Activated CD4-positive, alpha-beta T cell treated with anti-CD3 and anti-CD28 coated beads, Interleukin-2, amount 50 U/mL, for 24 hours (primary cell): ENCODE results near the gene ABL1.

Experiments
- DNase-seq, 2 donors: peaks; one replicate each; pipeline ENCODE4 v3.0.0-alpha.2; 2020; ENCODE audit warnings: low read depth in 1 of 2, low spot score in 1 of 2

ABL1 gene

GRCh38 chr9:130824643-130825350, 10.3 kb upstream of the ABL1 start:
- DNase-seq = no peak

GRCh38 chr9:130825351-130825651, 9.8 kb upstream of the ABL1 start:
- no peak for DNase-seq

DNA sequence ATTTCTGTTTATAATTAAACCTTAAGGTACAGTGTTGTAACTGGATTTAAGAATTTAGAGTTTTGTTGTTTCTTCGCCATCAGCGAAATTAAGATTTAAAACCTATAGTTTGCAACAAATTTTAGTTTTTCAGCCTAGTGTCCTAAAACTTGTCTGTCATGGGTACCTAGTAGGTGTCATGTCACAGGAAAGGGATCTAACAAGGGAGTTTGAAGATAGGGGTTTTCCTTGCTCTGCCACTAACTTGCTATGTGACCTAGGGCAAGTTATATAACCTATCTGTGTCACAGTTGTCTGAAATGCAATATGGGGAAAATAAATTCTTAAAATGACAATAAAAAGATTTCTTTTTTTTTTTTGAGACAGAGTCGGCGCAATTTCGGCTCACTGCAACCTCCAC, 9.2 kb upstream of the ABL1 start:
- DNase-seq = no peak

DNA sequence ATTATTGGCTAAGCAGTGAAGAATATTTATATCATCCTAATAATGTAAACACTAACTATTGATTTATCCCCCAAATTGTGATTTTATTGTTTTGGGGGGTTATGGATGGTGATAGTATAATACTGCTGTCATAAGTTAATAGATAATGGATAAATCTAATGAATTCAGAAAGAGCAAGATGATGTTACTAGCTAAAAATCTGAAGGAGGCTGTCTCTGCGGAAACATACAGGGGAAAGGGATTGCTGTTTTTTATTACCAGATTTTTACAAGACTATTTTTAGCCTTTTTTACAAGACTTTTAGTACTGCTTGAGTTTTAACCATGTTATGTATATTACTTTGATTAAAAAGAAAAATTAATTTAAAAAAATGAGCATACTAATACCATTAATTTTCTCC, 5.3 kb upstream of the ABL1 start:
- no peak for DNase-seq

DNA sequence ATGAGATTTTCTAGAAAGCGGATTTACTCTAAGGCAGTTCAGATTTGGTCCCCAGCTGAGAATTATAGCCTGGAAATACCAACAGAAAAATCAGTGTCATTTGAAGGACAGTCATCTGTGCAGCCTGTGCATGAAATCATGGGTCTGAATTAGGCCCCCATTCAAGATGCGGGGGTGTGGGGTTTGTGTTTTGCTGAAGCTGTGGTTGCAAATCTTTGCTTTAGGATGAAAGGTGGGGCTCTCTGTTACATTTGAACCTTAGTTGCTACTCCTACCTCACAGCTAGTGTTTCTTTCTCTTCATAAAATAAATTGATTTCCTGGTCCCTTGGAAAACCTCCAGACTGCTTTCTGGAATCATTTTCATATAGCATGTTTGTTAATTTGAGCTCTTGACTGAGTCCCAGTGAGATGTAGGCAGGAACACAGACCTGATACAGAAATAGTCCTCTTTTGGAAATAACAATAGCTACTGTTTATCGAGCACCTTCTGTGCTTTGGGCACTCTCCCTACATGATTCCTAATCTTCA, 4.8 kb upstream of the ABL1 start:
- DNase-seq = no peak

DNA sequence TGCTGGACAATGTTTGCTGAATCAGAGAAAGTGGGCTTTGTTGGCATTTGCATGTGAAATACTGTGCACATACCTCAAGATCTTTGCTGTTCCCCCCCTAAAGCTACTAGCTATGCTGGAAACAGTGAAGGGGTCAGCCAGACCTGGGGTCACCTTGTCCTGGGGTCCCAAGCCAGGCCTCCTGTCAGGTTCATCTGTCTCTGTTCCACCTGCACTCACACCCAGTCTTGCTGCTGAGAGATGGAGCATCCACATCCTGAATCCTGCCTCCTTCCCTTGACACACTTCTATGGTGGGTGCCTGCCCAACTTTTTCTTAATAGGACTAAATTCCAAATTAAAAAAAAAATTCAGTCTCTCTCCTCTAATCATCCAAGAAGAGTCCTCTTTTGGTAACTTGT, 4.0 kb upstream of the ABL1 start:
- no peak for DNase-seq

DNA sequence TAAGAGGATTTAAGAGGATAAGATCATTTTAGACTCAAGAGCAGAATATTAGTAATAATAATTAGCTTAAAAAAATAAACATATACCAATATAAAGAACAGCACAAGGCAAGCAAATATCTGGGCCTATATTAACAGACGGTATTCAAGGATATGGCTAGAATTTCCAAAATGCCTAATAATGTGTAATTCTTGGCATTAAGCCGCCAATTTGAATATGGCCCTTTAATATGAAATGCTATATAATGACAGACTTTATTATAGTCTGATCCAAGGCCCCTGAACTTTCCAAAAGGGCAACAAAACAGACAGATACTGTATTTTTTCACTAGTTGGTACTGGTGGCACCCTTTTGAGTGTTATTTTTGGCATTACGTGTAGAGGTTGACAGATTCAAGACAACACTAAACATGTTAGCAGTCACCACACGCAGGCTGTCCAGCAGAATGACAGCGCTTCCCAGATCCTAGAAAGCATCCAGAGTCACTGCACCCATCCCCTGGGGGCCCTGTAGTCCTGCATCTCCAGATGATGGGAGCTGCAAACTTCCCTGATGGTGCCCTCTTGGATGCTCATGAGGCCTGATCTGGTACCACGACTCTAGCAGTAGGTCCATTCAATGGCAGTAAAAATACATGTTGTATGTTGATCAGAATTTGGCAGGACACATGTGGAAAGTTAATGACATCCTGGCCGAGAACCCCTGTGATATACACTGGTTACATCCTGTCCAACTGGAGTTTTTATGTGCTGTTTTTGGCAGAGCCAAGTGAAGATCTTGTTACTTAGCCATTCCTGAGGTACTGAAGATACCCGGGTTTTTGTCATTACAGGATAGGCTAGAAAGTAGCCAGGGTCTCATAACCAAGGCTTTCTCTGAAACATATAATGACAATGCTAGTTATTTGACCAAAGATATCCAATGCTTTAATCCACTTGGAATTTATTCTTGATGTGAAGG, 1.7 kb upstream of the ABL1 start:
- no peak for DNase-seq

DNA sequence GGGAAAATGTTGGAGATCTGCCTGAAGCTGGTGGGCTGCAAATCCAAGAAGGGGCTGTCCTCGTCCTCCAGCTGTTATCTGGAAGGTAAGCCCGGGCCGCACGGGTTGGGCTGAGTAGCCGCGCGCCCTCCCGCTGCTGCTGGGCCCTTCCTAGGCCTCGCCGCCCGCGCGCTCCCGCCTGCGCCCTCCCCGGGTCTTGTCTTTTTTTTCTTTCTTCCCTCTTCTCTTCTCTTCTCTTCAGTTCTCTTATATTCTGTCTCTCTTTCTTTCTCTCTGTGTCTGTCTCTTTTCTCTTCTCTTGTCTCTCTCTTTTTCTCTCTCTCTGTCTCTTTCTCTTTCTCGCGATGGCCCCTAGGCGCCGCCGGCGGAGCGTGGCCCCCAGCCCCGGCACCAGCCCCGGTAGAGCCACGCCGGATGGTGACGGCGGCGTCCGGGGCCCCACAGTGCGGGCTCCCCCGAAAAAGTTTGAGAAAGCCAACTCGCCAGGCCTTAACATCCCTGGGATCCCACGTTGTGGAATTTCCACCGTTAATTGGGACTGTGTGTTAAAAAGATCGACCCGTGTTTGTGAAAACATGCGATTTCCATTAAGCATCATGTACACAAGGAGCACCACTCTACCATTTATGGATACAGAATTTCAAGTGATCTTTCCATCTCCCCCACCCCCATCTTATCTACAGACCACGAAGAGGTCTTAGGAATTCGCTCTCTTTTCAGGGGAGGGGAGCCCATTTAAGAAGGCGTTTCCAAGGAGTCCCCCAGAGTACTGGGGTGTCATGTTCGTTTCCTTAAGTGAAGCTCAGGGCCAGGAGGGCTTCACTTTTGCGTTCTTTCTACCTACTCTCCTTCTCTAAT, 616 bp downstream of the ABL1 start:
- DNase-seq = no peak

DNA sequence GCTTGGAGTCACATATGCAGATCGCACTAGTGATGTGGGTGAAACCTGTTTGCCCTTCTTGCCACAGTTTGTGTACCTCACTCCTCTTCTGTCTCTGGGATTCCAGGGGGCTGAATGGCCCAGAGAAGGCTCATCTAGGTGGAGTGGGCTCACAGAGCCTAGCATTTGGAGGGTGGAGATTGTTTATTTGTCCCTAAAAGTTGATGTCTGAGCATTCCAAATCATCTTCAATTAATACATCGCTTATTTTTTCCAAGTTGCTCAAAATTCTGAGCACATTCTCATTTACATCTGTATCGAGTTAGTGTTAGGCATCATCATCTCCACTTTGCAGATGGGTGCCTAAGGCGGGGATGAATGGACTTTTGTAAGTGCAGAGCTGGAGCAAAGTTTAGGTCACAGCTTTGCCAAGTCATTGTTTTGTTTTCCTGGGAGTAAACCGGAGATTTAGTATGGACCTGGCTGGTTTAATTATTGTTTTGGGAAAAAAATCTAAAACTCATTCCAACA, 2.0 kb downstream of the ABL1 start:
- no peak for DNase-seq

- no peak for DNase-seq
Measured at GRCh38 chr9:130837643-130838042, 2.6 kb downstream of the ABL1 start.

DNA sequence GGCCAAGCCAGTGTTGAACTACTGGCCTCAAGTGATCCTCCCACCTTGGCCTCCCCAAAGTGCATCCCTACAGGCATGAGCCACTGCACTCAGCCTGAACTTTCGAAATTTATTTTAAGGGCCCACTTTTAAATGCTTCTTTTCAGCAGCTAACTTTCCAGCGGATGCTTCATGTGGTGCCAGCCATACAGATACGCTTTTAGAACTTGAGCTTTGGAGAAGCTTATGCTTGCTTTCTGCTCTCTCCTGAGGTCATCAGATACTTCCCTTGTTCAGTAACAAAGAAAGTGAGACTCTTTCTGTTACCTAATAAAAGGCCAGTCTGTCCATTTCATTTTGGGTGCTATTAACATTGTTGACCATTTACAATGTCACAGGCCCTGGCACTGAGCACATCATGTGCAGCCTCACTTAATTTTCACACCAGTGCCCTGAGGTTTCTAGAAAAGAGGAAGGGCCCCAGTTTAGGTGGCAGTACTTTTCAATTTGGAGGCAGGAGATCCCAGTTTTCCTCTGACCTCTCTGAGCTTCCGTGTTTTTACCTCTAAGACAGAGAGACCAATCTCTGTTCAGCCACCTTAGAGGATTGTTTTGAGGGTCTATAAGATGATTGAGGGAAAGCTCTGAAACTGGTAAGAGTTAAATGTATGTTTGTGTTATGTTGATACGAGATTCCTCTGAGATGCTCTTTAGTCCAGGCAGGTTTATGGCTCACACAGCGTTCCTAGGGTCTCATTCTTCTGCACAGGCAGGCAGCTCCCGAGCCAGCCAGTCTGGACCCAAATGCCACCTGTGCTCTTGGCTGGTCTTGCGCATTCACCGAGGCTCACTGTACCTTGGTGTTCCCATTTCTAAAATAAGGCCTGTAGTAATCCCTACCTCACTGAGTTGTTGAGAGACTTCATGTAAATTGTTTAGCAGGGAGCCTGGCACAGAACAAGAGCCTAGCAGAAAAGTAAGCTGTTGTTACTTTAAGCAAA, 4.4 kb downstream of the ABL1 start:
- DNase-seq = no peak

DNA sequence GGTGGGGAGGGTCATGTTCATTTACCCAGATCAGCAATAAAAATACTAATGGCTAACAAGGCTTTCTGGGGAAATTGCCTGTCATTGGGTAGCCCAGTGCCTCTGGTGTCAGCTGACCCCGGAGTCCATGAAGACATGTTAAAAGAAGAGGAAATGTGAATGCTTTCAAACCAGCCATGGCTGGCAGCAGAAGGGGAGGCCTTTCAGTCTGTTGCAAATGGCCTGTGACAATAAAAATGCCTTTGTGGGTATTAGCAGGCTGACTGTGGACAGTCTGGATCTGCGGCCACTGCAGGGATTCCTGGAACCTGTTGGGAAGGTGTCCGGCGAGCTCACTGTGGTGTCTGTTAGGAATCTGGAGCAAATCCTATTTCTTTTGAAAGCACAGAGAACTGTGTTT, 7.5 kb downstream of the ABL1 start:
- no peak for DNase-seq

DNA sequence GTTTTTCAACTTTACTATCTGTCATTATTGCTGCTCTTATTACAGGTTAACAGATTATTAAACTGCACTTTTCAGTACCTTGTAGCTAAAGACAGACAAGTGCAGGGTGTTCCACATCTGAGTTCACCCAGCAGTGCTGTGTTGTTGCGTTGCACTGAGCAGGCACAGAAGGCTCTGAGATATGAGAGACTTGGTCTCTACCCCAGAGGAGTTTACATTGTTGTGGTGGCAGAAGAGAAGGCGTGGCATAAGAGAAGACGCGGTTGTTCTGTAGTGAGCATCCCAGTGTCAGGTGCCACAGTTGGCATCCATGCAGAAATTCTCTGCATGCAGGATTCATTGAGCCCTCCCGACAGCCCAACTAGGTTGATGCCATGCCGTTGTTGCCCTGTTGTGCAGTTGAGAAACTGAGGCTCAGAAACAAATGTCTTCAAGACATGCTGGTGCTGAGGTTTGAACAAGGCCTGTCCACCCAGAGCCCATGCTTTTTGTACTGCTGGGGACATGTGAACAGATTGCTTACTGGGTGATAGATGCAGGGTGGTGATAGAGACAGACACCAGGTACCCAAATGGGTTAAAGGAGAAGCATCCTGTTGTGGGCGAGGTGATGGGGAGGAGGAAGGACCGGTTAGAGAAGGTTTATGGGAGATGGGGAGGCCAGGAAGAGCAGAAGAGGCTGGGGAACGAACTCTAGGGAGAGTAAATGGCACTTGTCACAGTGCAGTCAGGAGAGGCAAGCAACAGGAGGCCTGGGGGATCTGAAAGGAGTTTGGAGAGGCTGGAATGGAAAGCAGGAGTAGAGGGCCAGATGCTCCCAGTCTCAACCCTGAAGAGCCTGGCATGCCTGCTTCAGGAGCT, 8.2 kb downstream of the ABL1 start:
- DNase-seq = no peak

DNA sequence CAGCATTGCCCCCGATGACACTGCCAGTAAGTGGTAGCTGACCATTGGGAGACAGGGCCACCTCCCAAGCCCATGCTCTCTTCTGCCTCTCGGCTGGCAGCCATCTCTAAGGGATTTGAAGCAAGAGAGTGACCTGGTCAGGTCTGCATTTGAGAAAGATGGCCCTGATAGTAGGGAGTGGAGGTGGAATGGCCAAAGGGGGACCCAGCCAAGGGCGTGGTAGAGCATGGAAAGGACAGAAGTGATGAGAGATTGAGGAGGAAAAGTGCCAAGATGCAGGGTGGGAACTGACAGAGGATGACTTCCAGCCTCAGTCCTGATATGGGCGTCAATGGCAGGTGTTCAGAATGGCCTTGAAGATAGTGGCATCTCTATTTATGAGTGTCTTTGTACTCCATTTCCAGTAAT, 9.0 kb downstream of the ABL1 start:
- DNase-seq = no peak

DNA sequence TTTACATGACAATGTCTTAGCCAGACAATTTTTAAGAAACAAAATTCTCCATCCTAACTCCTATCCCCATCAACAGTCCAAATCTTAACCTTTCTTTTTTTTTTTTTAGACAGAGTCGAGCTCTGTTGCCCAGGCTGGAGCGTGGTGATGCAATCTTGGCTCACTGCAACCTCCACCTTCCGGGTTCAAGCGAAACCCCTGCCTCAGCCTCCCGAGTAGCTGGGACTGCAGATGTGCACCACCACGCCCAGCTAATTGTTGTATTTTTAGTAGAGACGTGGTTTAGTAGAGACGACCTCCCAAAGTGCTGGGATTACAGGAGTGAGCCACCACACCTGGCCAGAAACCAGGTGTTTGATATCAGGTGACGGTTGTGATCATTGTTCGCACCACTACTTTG, 10.2 kb downstream of the ABL1 start:
- DNase-seq = no peak

- no peak for DNase-seq
Measured at GRCh38 chr9:130845901-130846481, 10.9 kb downstream of the ABL1 start.

GRCh38 chr9:130846487-130847305, 11.6 kb downstream of the ABL1 start:
- no peak for DNase-seq
